Mesothelial cell of epicardium (in vitro differentiated cells): Measurements from ENCODE around the gene IFNK. TPM values are rescaled to one million over a fixed set of nuclear protein-coding genes. Genes with fewer than 3 reads are reported as not detected.

Experiments
- DNase-seq, 2 experiments: peaks; one replicate each; pipeline ENCODE4 v3.0.0; 2021; ENCODE audit warnings: low spot score in 2 of 2; ENCODE audit not compliant: unreplicated experiment in 2 of 2
- H3K27ac Mint-ChIP-seq: 2 replicates; pipeline ENCODE4 v1.8.0; 2021; ENCODE audit warnings: mixed read lengths
- H3K27me3 Mint-ChIP-seq: 2 replicates; pipeline ENCODE4 v1.8.0; 2021; ENCODE audit warnings: low read depth, mixed read lengths
- H3K36me3 Mint-ChIP-seq: 2 replicates; pipeline ENCODE4 v1.8.0; 2021; ENCODE audit warnings: mixed read lengths
- H3K4me1 Mint-ChIP-seq: 2 replicates; pipeline ENCODE4 v1.8.0; 2021; ENCODE audit warnings: mixed read lengths
- H3K4me3 Mint-ChIP-seq: 2 replicates; pipeline ENCODE4 v1.8.0; 2021; ENCODE audit warnings: mild to moderate bottlenecking, moderate library complexity, mixed read lengths
- H3K9me3 Mint-ChIP-seq: 2 replicates; pipeline ENCODE4 v1.8.0; 2021; ENCODE audit warnings: mixed read lengths
- total RNA-seq: library from RNA; stranded (reverse); gene quantifications from 3 replicates; pipeline ENCODE4 v1.2.1, GENCODE V29; 2021
- TF ChIP-seq, protein P1 (sequence below): fragments of 200-600 bp; sonication (generic); IDR thresholded peaks from one replicate; pipeline ENCODE4 v1.5.0; 2021; ENCODE audit warnings: antibody characterized with exemption; ENCODE audit not compliant: unreplicated experiment

The IFNK gene
- total RNA-seq, 1 donor from 2014 or later, result not detected

DNA sequence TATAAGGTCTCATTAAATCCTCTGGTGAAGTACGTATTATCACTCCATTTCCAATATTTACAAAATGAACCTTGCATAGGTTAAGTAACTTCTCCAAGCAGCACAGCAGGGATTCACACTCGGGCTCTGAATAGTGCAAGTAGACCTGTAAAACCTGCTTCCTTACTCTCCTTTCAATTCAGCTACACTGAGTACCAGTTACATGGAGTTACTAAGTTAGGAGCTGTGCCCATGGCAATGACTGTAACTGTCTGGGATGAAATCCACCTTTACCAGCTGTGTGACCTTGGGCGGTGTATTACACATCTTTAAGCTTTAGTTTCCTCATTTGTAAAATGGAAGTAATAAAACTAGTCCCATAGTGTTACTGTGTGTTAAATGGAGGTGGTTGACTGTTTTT is 21.4 kb downstream of the IFNK start:
- Mint-ChIP-seq H3K27me3 (no peaks in the 10 kb centered on the region), H3K9me3 (no peaks in the 10 kb centered on the region), H3K36me3 (peaks cover 13% of the 10 kb centered on the region), H3K4me3 (no peak overlapping the region), H3K4me1 (peaks cover 15% of the 10 kb centered on the region), H3K27ac (no peak overlapping the region)
- no peak for DNase-seq
- TF ChIP-seq, protein P1, sequence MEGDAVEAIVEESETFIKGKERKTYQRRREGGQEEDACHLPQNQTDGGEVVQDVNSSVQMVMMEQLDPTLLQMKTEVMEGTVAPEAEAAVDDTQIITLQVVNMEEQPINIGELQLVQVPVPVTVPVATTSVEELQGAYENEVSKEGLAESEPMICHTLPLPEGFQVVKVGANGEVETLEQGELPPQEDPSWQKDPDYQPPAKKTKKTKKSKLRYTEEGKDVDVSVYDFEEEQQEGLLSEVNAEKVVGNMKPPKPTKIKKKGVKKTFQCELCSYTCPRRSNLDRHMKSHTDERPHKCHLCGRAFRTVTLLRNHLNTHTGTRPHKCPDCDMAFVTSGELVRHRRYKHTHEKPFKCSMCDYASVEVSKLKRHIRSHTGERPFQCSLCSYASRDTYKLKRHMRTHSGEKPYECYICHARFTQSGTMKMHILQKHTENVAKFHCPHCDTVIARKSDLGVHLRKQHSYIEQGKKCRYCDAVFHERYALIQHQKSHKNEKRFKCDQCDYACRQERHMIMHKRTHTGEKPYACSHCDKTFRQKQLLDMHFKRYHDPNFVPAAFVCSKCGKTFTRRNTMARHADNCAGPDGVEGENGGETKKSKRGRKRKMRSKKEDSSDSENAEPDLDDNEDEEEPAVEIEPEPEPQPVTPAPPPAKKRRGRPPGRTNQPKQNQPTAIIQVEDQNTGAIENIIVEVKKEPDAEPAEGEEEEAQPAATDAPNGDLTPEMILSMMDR, result no peak

DNA sequence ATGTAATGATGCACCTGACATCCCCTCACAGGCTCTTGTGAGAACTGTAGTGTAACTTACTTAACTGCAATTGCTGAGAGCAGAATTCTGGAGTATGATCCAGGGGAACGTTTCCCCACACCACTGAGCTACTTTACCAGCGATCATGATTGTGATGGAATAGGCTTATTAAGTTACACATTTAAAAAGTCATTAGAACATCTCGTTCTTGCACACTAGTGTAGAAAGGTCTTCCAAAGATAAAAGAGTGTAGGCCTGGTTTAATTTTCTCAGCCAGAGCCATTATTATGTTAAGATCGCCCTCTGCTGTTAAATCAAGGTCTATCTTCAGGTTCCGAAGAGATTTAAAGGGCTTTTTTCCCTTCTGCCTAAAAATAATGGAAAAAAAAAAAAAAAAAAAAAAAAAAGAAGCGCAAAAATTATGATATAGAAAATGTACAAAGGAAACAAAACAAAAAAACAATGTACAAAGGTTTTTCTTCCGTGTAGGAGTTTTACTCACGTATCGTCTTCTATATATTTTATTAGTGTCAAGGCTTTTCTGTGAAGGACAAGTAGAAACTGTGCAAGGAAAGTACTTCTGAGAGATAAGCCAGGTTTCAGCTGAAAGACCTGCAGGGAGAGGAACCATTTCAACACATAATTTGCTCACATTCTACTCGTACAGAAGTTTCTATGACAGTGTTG is 24.1 kb downstream of the IFNK start:
- Mint-ChIP-seq H3K27ac (peak overlapping the region; percentile 50), H3K4me3 (no peak overlapping the region), H3K9me3 (no peaks in the 10 kb centered on the region), H3K36me3 (peaks cover 19% of the 10 kb centered on the region), H3K4me1 (peaks cover 10% of the 10 kb centered on the region), H3K27me3 (no peaks in the 10 kb centered on the region)
- TF ChIP-seq, protein P1, result peak; percentile 52
- no peak for DNase-seq

DNA sequence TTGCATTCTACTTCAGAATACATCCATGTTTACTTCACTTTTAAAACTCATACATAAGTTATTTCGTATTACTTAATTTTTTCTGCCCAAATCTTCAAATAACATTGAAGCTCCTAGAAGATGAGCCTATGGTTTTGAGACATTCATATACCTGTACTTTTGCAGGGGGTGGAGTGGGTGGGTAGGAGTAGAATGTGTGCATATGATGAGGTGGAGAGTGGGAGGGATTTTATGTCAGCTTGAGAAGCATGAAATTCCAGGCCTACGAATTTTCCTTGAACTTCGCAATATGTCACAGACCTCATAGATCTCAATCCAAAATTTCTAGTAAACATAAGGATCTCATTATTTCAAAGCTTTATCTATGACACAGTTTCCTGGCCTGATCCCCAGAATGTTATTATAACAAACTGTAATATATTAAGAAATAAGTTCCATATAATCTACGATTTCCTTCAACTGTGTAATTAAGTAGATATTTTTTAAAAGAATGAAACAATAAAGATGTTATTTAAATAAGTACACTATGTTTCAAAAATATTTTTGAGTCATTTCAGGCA is 25.2 kb downstream of the IFNK start:
- peak overlapping the region; percentile 66 for H3K27ac Mint-ChIP-seq
- no peaks in the 10 kb centered on the region for H3K27me3 Mint-ChIP-seq
- TF ChIP-seq, protein P1, result no peak
- DNase-seq, result no peak
- H3K36me3 Mint-ChIP-seq, result peaks cover 27% of the 10 kb centered on the region
- H3K4me3 Mint-ChIP-seq, result no peak overlapping the region
- H3K4me1 Mint-ChIP-seq, result peaks cover 10% of the 10 kb centered on the region
- peaks cover 3% of the 10 kb centered on the region for H3K9me3 Mint-ChIP-seq

DNA sequence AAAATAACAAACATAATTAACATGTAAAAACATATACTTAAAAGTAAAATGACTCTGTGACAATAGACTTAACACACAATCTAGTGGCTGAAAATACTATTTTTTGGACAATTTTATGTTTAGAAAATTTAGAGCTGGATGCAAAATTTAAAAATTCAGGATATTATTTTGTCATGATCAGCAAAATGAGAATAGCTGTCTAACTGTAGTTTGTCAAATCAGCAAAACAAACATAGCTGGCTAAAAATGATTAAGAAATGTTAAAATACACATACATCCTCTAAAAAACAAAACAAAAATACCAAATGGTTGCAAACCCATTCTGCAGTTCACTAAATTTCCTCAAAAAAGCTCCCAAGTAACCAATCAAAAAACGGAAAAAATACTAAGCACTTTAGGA is 30.6 kb downstream of the IFNK start:
- Mint-ChIP-seq H3K36me3 (peaks cover 27% of the 10 kb centered on the region), H3K27me3 (no peaks in the 10 kb centered on the region), H3K4me1 (peaks cover under 1% of the 10 kb centered on the region)

DNA sequence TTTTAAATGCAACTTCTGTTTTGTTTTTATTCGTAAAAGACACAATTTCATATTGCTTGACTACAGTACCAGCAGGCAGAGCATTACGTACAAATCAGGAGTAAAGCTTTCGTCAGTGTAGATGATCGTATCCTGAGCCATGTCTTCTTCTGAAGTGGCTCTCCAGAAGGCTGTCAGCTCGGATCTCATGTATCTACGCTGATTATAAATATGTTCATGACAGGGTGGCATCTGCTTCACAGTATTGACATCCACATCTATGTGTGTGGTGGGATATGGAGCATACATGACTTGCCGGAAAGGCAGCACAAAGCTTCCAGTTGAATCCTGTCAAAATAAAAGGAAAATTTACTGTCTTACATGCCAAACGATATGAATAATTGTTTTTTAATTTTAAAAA is 32.4 kb downstream of the IFNK start:
- no peak overlapping the region for H3K27ac Mint-ChIP-seq

More for the DNA sequence above, 30.6 kb downstream of the IFNK start:
- H3K4me3 Mint-ChIP-seq, result no peak overlapping the region
- H3K9me3 Mint-ChIP-seq, result peaks cover 3% of the 10 kb centered on the region
- TF ChIP-seq, protein P1, result no peak
- H3K27ac Mint-ChIP-seq, result no peak overlapping the region
- DNase-seq, result no peak

More for the DNA sequence above, 32.4 kb downstream of the IFNK start:
- H3K4me3 Mint-ChIP-seq, result no peak overlapping the region
- peaks cover 1% of the 10 kb centered on the region for H3K4me1 Mint-ChIP-seq
- peaks cover 3% of the 10 kb centered on the region for H3K9me3 Mint-ChIP-seq
- peaks cover 31% of the 10 kb centered on the region for H3K36me3 Mint-ChIP-seq
- no peak for DNase-seq
- H3K27me3 Mint-ChIP-seq, result no peaks in the 10 kb centered on the region
- TF ChIP-seq, protein P1, result no peak
